Islet precursor cell (in vitro differentiated cells): ENCODE measurements around the gene NOXO1.

ENCODE experiments used
- DNase-seq: peaks from one replicate; pipeline ENCODE4 v3.0.0-alpha.2; 2018

Gene NOXO1

DNA sequence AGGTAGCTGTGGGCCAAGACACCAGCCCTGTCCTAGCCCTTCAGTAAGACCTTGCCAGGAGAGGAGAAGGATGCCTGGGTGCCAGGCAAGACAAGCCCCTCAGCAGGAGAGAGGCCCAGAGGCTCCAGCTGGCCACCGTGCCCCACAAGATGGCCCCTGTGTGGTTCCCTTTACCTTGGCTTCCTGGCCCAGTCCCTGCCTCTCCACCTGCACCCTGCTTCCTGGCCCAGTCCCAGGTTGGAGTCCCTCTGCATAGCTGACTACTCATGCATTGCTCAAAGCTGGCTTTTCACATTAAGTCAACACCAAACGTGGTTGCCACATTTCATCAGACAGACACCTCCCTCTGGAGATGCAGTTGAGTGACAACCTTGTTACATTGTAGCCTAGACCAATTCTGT is 12.5 kb upstream of the NOXO1 start:
- no peak for DNase-seq

DNA sequence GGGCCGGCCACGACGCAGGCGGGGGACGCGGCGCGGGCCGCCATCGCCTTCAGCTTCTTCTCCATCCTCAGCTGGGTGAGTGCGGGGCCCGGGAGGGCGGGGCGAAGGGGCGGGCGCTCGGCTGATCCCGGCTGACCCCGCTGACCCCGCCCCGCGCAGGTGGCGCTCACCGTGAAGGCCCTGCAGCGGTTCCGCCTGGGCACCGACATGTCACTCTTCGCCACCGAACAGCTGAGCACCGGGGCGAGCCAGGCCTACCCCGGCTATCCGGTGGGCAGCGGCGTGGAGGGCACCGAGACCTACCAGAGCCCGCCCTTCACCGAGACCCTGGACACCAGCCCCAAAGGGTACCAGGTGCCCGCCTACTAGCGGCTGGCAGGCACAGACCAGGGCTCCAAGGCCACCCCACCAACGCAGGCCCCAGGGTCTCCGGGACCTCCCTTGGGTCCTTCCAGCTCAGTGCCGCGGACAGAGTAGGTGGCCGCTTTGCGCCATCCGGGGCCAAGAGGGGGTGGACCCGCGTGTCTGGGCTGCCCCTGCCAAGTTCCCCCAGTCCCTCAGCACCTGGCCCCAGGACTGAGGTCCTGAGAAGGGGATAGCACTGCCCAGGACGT is 11.5 kb upstream of the NOXO1 start:
- no peak for DNase-seq

- DNase-seq, result peak; percentile 96
Measured at GRCh38 chr16:1991948-1992703, 10.9 kb upstream of the NOXO1 start.

DNA sequence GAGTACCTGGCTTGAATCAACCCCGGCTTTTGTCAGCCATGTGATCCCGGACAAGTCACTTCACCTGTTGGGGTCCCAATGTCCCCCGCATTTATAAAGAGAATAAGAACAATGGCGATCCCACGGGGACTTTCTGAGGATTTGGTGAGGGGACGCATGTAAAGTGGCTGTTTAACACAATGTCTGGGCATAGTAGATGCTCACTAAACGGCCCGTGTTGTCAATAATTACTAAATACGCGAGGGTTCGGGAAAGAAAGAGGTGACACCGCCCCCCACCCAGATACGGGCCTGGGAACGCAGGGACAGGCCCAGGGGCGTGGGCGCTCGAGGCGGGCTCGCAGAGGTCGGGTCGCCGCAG is 10.3 kb upstream of the NOXO1 start:
- DNase-seq, result no peak

DNA sequence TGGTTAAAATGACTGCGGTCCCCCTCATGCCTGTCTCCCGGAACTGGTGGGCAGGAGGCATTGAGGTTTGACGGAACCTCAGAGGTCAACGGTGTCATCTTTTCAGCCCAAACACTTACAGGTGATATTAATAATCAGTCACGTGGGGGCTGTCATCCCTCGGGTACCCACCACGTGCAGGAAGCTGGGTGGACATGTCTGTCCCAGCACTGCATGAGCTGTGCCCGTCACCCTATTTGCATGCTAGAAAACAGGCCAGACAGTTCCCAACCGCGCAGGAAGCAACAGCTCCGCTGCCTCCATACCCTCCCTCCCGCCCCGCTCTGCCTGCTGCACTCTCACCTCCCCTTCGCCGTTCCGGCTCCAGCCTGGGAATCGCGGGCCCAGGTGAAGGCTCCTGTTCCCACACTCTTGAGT is 9.9 kb upstream of the NOXO1 start:
- no peak for DNase-seq

DNA sequence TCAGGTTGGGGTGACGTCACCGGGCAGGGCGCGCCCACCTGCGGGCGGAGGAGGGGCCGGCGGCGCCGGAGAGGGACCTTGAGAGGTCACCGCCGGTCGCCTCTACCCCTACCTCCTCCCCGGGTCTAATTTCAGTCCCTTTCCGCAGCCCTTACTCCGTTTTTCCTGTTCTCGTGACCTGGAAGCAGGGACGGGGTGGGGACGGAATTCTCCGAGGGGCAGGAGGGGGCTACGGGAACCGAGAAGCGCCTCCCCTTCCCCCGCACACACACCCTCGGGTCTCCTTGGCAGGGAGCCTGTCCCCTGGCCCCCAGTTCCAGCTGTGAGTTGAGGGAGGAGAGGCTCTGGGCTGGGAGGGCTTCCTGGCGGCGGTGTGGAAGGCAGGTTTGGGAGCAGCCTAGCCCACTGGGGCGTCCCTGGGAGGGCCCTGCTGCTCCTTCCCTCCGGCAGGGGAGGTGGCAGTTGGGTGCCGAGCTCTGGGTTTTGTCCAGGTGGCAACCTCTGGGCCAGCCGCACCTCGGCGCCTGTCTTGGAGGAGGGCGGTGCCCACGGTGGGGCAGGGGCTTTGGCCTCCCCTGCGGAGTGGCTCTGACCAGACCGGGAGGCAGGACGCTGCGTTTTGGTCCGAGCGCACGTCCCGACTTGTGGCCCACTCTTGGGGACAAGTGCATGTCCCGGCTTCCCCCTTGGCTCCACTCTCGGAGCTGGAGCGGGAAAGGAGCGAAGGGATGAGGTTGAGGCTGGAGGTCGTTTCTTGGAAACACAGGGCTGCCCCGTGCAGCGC is 9.3 kb upstream of the NOXO1 start:
- no peak for DNase-seq

DNA sequence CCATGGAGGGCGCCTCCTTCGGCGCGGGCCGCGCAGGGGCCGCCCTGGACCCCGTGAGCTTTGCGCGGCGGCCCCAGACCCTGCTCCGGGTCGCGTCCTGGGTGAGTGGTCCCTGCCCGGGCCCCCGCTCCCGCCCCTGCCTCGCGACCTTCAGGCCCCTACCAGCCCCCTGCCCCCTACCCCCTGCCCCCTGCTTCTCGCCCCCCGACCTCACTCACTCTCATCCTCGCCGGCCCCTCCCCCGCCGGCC is 8.8 kb upstream of the NOXO1 start:
- DNase-seq, result no peak

DNA sequence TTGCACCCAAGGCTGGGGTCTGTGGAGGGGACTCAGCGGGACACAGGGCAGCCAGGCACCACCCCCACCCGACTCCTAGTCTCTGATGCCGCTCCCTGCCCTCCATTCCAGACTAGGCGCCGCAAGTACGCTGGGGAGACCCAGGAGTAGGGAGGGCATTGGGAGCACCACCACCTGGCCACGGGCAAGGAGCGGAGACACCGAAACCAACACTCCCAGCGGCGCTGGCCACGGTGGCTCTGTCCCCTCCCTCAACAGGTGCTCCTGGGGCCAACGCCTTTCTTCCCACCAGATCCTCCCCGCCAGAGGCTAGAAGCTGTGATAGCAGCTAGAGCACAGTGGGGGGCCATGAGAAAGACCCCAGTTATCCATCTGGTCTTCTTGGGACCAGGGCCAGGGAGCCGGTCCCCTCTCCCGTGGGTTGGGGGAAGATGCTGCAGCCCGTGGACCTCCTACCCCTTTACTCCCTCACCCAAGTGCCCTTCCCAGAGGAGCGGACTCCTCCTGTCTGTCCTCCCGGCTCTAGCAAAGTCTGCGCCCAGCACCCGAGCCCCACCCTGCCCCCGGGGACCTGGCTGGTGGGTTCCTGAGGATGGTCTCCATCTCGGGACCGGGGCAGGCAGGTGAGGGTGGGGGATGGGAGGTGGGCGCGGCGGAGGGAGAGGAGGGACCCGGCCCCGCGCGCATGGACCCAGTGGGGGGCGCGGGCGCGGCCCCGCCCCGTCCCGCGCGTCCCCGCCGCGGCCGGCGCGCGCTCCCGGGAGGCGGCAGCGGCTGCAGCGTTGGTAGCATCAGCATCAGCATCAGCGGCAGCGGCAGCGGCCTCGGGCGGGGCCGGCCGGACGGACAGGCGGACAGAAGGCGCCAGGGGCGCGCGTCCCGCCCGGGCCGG is 8.2 kb upstream of the NOXO1 start, which contains the start of gene SYNGR3:
TSS of gene SYNGR3 (plus strand) at position 762 of the 892 bp plus-strand sequence. CDS start 133 bp downstream, outside the sequence.
- DNase-seq, result no peak

DNA sequence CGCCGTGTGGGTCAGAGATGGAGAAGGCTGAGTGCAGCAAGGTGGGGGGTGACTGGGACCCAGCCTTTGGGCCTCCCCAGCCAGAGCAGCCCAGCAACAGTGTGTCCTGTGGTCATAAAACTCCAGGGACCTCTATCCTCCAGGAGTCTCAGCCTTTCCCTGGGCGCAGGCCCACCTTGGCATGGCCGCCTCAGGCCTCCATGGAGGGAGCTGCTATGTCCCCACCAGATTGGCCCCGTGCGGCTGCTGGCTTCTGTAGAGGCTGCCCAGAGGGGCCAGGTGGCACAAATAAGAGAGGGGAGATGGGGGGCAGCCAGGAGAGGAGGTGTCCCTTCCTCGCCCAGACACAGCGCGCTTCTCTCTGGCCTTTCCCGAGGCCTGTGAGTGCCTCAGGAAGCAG is 5.9 kb upstream of the NOXO1 start:
- no peak for DNase-seq

- no peak for DNase-seq
Measured at GRCh38 chr16:1985466-1986150, 4.3 kb upstream of the NOXO1 start.

GRCh38 chr16:1984347-1985225 is 3.3 kb upstream of the NOXO1 start:
- DNase-seq, result no peak

- DNase-seq, result peak; percentile 97
Measured at GRCh38 chr16:1983544-1984346, 2.5 kb upstream of the NOXO1 start, which contains the start of gene GFER. TSS of gene GFER (plus strand) at chr16:1984193. CDS start at chr16:1984219, 26 bp downstream.

DNA sequence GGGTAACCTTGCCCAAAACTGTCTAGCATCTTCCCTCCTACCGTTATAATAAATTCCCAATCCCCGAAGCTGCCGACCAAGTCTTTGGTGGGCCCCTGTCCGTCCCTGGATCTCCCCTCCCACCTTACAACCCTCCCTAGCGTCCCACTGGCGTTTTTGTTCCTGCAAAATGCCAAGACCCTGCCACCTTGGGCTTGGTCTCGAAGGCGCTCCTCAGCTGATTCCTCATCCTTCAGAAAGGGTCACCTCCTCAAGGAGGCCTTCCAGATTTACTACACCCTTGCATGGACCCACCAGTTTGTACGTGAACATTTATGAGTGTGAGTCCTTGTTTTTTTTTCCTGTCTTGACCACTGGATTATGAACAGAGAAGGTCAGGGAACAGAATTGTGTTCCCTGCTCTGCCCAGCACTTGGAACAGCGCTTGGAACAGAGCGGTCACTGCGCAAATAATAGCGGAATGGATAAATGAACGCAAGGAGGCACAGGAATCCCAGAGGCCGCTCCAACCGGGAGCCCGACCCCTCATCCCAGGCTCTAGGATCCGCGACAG is 1.8 kb upstream of the NOXO1 start:
- DNase-seq, result no peak

GRCh38 chr16:1982013-1982433 is 754 bp upstream of the NOXO1 start:
- DNase-seq, result no peak

GRCh38 chr16:1980770-1981087 is 540 bp downstream of the NOXO1 start:
- no peak for DNase-seq

- no peak for DNase-seq
Measured at GRCh38 chr16:1980030-1980769, 1.1 kb downstream of the NOXO1 start.

GRCh38 chr16:1979271-1980029 is 1.8 kb downstream of the NOXO1 start:
- peak; percentile 85 for DNase-seq

GRCh38 chr16:1978476-1979120 is 2.7 kb downstream of the NOXO1 start:
- DNase-seq, result no peak
